ENCODE results near the gene PSENEN.

DNA sequence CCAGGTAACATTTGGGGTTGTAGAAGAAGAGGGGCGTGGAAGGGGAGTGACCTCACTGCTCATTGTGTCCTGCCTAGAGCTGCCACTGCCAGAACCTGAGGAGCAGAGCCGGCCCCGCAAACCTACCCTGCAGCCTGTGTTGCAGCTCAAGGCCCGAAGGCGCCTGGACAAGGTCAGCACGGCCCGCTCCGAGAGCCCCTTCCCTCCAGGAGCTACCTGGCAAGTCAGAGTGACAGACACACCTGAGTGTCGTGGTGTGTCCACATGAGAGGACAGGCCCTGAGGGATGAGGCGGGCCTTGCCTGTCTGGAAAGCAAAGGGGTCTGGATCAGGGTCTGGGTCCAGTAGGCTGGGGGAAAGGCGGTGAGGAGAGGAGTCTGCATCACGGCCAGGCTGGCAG is 20.9 kb upstream of the PSENEN start:
- TF ChIP-seq, protein P1, sequence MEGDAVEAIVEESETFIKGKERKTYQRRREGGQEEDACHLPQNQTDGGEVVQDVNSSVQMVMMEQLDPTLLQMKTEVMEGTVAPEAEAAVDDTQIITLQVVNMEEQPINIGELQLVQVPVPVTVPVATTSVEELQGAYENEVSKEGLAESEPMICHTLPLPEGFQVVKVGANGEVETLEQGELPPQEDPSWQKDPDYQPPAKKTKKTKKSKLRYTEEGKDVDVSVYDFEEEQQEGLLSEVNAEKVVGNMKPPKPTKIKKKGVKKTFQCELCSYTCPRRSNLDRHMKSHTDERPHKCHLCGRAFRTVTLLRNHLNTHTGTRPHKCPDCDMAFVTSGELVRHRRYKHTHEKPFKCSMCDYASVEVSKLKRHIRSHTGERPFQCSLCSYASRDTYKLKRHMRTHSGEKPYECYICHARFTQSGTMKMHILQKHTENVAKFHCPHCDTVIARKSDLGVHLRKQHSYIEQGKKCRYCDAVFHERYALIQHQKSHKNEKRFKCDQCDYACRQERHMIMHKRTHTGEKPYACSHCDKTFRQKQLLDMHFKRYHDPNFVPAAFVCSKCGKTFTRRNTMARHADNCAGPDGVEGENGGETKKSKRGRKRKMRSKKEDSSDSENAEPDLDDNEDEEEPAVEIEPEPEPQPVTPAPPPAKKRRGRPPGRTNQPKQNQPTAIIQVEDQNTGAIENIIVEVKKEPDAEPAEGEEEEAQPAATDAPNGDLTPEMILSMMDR (IDR thresholded peaks at IDR 0.05) = no peak
- TF ChIP-seq POLR2A (IDR thresholded peaks at IDR 0.05) = no peak

All from right lobe of liver (tissue), 4 donors.